ENCODE results near the gene GBP3.
"Not testable (repeated sequence)": the region's sequence is repeated elsewhere in the genome, so short reads cannot be mapped to it uniquely, and the experiment has no call there.

Gene GBP3

GRCh38 chr1:89022167-89022959, at the start of gene GBP3:
GBP3 (minus strand) TSS chr1:89022866; CDS start chr1:89020721, 2,145 bp downstream.
- peak; percentile 52 for DNase-seq

GRCh38 chr1:89070509-89070908, 47.8 kb upstream of the GBP3 start:
- no peak for DNase-seq

- peak; percentile 35 for DNase-seq
Measured at GRCh38 chr1:89069951-89070350, 47.3 kb upstream of the GBP3 start.

GRCh38 chr1:89068291-89068690, 45.6 kb upstream of the GBP3 start:
- DNase-seq: no peak

GRCh38 chr1:89065079-89065868, 42.6 kb upstream of the GBP3 start, which contains the start of gene GBP1:
GBP1 (minus strand) TSS chr1:89065208; CDS start chr1:89063234, 1,974 bp downstream.
- no peak for DNase-seq

GRCh38 chr1:89064632-89065031, 42.0 kb upstream of the GBP3 start:
- DNase-seq: no peak

GRCh38 chr1:89063094-89063493, 40.4 kb upstream of the GBP3 start:
- DNase-seq: no peak

- no peak for DNase-seq
Measured at GRCh38 chr1:89060091-89060490, 37.4 kb upstream of the GBP3 start.

- no peak for DNase-seq
Measured at GRCh38 chr1:89051955-89052312, 29.3 kb upstream of the GBP3 start.

- DNase-seq: no peak
Measured at GRCh38 chr1:89051300-89051954, 28.8 kb upstream of the GBP3 start.

GRCh38 chr1:89050649-89051033, 28.0 kb upstream of the GBP3 start:
- no peak for DNase-seq

- DNase-seq: not testable (repeated sequence)
Measured at GRCh38 chr1:89049901-89050648, 27.4 kb upstream of the GBP3 start.

GRCh38 chr1:89049187-89049586, 26.5 kb upstream of the GBP3 start:
- DNase-seq: not testable (repeated sequence)

GRCh38 chr1:89047734-89048133, 25.1 kb upstream of the GBP3 start:
- DNase-seq: no peak

- not testable (repeated sequence) for DNase-seq
Measured at GRCh38 chr1:89046318-89047183, 23.9 kb upstream of the GBP3 start.

GRCh38 chr1:89044970-89045721, 22.5 kb upstream of the GBP3 start:
- DNase-seq: no peak

GRCh38 chr1:89043940-89044339, 21.3 kb upstream of the GBP3 start:
- no peak for DNase-seq

GRCh38 chr1:89042491-89042890, 19.8 kb upstream of the GBP3 start:
- no peak for DNase-seq

- DNase-seq: no peak
Measured at GRCh38 chr1:89041721-89042120, 19.1 kb upstream of the GBP3 start.

- no peak for DNase-seq
Measured at GRCh38 chr1:89041119-89041641, 18.5 kb upstream of the GBP3 start.

GRCh38 chr1:89040315-89040626, 17.6 kb upstream of the GBP3 start:
- no peak for DNase-seq
